Skin of body (tissue), 2 donors: ENCODE data around the gene TEDC2. TPM values are rescaled to one million over a fixed set of nuclear protein-coding genes. Genes with fewer than 3 reads are reported as not detected.

Source experiments
- DNase-seq: peaks from one replicate; lab custom pipeline; 2025; lab: John Stamatoyannopoulos, UW
- total RNA-seq: library from RNA; depleted of rRNA; stranded (reverse); fragments of >200 nt; gene quantifications from one replicate; pipeline ENCODE4 v1.2.3, GENCODE V29; 2014

TEDC2 gene
- total RNA-seq, 1 donor from 2014 or later: 3.4 TPM

- no peak for DNase-seq
These were observed 34.7 kb downstream of the TEDC2 start for GRCh38 chr16:2494616-2495015.

- DNase-seq: no peak
These were observed 35.1 kb downstream of the TEDC2 start for GRCh38 chr16:2495041-2495440.

- DNase-seq: no peak
These were observed 36.6 kb downstream of the TEDC2 start for GRCh38 chr16:2496223-2497115.

- no peak for DNase-seq
These were observed 37.3 kb downstream of the TEDC2 start for GRCh38 chr16:2497116-2497630.

- DNase-seq: no peak
These were observed 38.0 kb downstream of the TEDC2 start for GRCh38 chr16:2497695-2498484.

GRCh38 chr16:2498531-2499253 lies 38.8 kb downstream of the TEDC2 start:
- DNase-seq: no peak

- DNase-seq: no peak
These were observed 39.5 kb downstream of the TEDC2 start for GRCh38 chr16:2499454-2499853.

GRCh38 chr16:2499890-2500429 lies 40.1 kb downstream of the TEDC2 start:
- no peak for DNase-seq

- no peak for DNase-seq
These were observed 40.6 kb downstream of the TEDC2 start for GRCh38 chr16:2500430-2500917.

- DNase-seq: peak; percentile 72
These were observed 41.2 kb downstream of the TEDC2 start for GRCh38 chr16:2500918-2501750.

GRCh38 chr16:2501946-2502895 lies 42.3 kb downstream of the TEDC2 start:
- DNase-seq: no peak

- DNase-seq: no peak
These were observed 45.8 kb downstream of the TEDC2 start for GRCh38 chr16:2505695-2506094.

GRCh38 chr16:2507052-2507659 lies 47.2 kb downstream of the TEDC2 start:
- no peak for DNase-seq

GRCh38 chr16:2507665-2508064 lies 47.8 kb downstream of the TEDC2 start:
- DNase-seq: no peak

- DNase-seq: no peak
These were observed 49.0 kb downstream of the TEDC2 start for GRCh38 chr16:2508722-2509400.

GRCh38 chr16:2511128-2511800 lies 51.4 kb downstream of the TEDC2 start:
- DNase-seq: no peak

- DNase-seq: no peak
These were observed 52.3 kb downstream of the TEDC2 start for GRCh38 chr16:2511996-2512734.
